Neural cell (in vitro differentiated cells): ENCODE measurements around the gene MCFD2. TPM values are rescaled to one million over a fixed set of nuclear protein-coding genes. Genes with fewer than 3 reads are reported as not detected.

Experiments
- H2AFZ ChIP-seq: fragments of 200-600, 300-800 bp; sonication (generic), shearing (Covaris generic); 2 replicates; pipeline ENCODE4 v1.6.0; 2014; ENCODE audit warnings: low read depth, mild to moderate bottlenecking, antibody characterized with exemption, low read length, moderate library complexity
- H3F3A ChIP-seq: fragments of 200-600 bp; shearing (Covaris generic); 2 replicates; pipeline ENCODE4 v1.6.1; 2016; ENCODE audit warnings: mild to moderate bottlenecking, moderate library complexity, mixed read lengths, antibody characterized with exemption, low read length; ENCODE audit not compliant: insufficient read depth, poor library complexity, severe bottlenecking
- H3K27ac ChIP-seq: fragments of 200-600, 300-800 bp; sonication (generic), shearing (Covaris generic); 2 replicates; pipeline ENCODE4 v1.5.1; 2014; ENCODE audit warnings: mild to moderate bottlenecking, low read length, moderate library complexity
- H3K27me3 ChIP-seq: fragments of 300-800, 200-600 bp; sonication (generic), shearing (Covaris generic); 2 replicates; pipeline ENCODE4 v1.6.0; 2014; ENCODE audit warnings: mild to moderate bottlenecking, low read depth, low read length, moderate library complexity; ENCODE audit not compliant: insufficient read depth
- H3K36me3 ChIP-seq: fragments of 300-800, 200-600 bp; sonication (generic), shearing (Covaris generic); 2 replicates; pipeline ENCODE4 v1.5.1; 2014; ENCODE audit warnings: mild to moderate bottlenecking, antibody characterized with exemption, low read length, moderate library complexity; ENCODE audit not compliant: insufficient read depth
- H3K4me2 ChIP-seq: fragments of 300-800, 200-600 bp; sonication (generic), shearing (Covaris generic); 2 replicates; pipeline ENCODE4 v1.6.0; 2014; ENCODE audit warnings: mild to moderate bottlenecking, low read length
- H3K4me3 ChIP-seq: fragments of 300-800, 200-600 bp; sonication (generic), shearing (Covaris generic); 2 replicates; pipeline ENCODE4 v1.5.1; 2014; ENCODE audit warnings: mild to moderate bottlenecking, low read length, moderate library complexity
- H3K79me2 ChIP-seq: fragments of 200-600 bp; shearing (Covaris generic); replicated peaks from 2 replicates; pipeline ENCODE4 v1.6.0; 2014; ENCODE audit warnings: mild to moderate bottlenecking, low read length, moderate library complexity; ENCODE audit not compliant: insufficient read depth
- H3K9ac ChIP-seq: fragments of 300-800, 200-600 bp; sonication (generic), shearing (Covaris generic); 2 replicates; pipeline ENCODE4 v1.6.1; 2016; ENCODE audit warnings: mild to moderate bottlenecking, low read length, mixed read lengths
- H3K9me2 ChIP-seq: fragments of 200-600 bp; shearing (Covaris generic); 2 replicates; pipeline ENCODE4 v1.6.1; 2016; ENCODE audit warnings: mild to moderate bottlenecking, low read length, mixed read lengths; ENCODE audit not compliant: insufficient read depth
- H3K9me3 ChIP-seq: fragments of 200-600, 300-800 bp; sonication (generic), shearing (Covaris generic); 2 replicates; pipeline ENCODE4 v1.6.1; 2016; ENCODE audit warnings: mild to moderate bottlenecking, mixed run types, low read length, moderate library complexity, mixed read lengths
- H4K20me1 ChIP-seq: fragments of 200-600 bp; shearing (Covaris generic); 2 replicates; pipeline ENCODE4 v1.6.1; 2016; ENCODE audit warnings: mild to moderate bottlenecking, mixed run types; ENCODE audit not compliant: insufficient read depth
- EP300 ChIP-seq: fragments of 450-650 bp; conservative IDR thresholded peaks from 2 replicates; pipeline ENCODE4 v1.6.1; 2014; ENCODE audit warnings: antibody characterized with exemption, mild to moderate bottlenecking, moderate library complexity; ENCODE audit not compliant: poor library complexity, severe bottlenecking
- EZH2 ChIP-seq: fragments of 200-600, 300-800 bp; shearing (Covaris generic), sonication (generic); IDR thresholded peaks from 2 replicates; pipeline ENCODE4 v1.6.1; 2014; ENCODE audit warnings: antibody characterized with exemption, low read length, borderline replicate concordance, mild to moderate bottlenecking; ENCODE audit not compliant: insufficient read depth, poor library complexity, severe bottlenecking
- MXI1 ChIP-seq: fragments of 450-650 bp; conservative IDR thresholded peaks from 2 replicates; pipeline ENCODE4 v1.6.1; 2014; ENCODE audit warnings: antibody characterized with exemption, mild to moderate bottlenecking; ENCODE audit not compliant: poor library complexity, severe bottlenecking
- POLR2AphosphoS5 ChIP-seq: IDR thresholded peaks from 2 replicates; pipeline ENCODE4 v1.6.1; 2012
- RAD21 ChIP-seq: fragments of 450-650 bp; conservative IDR thresholded peaks from 2 replicates; pipeline ENCODE4 v1.6.1; 2014; ENCODE audit warnings: antibody characterized with exemption, mild to moderate bottlenecking, moderate library complexity
- SMC3 ChIP-seq: fragments of 450-650 bp; conservative IDR thresholded peaks from 2 replicates; pipeline ENCODE4 v1.6.1; 2014; ENCODE audit warnings: antibody characterized with exemption, mild to moderate bottlenecking, moderate library complexity; ENCODE audit not compliant: poor library complexity
- TAF1 ChIP-seq: IDR thresholded peaks from 2 replicates; pipeline ENCODE4 v1.6.1; 2012; ENCODE audit warnings: low read depth
- polyA minus RNA-seq: library from RNA; depleted of rRNA, polyadenylated mRNA; stranded (reverse); fragments of >200 nt; gene quantifications from 2 replicates; pipeline ENCODE4 v1.2.3, GENCODE V29; 2014
- polyA plus RNA-seq: library from polyadenylated mRNA; depleted of rRNA; stranded (reverse); fragments of >200 nt; gene quantifications from 2 replicates; pipeline ENCODE4 v1.2.3, GENCODE V29; 2014
- TF ChIP-seq, protein P1 (sequence below): IDR thresholded peaks from 2 replicates; pipeline ENCODE4 v1.6.1; 2012; ENCODE audit warnings: borderline replicate concordance
- TF ChIP-seq, protein P2 (sequence below): fragments of 450-650 bp; IDR thresholded peaks from 2 replicates; pipeline ENCODE4 v1.5.1; 2014; ENCODE audit warnings: antibody characterized with exemption, mild to moderate bottlenecking, moderate library complexity; ENCODE audit not compliant: poor library complexity, severe bottlenecking

The MCFD2 gene
- 78.8 and 84.0 TPM in 2 replicates for polyA plus RNA-seq
- 77.2 and 86.6 TPM in 2 replicates for polyA minus RNA-seq

DNA sequence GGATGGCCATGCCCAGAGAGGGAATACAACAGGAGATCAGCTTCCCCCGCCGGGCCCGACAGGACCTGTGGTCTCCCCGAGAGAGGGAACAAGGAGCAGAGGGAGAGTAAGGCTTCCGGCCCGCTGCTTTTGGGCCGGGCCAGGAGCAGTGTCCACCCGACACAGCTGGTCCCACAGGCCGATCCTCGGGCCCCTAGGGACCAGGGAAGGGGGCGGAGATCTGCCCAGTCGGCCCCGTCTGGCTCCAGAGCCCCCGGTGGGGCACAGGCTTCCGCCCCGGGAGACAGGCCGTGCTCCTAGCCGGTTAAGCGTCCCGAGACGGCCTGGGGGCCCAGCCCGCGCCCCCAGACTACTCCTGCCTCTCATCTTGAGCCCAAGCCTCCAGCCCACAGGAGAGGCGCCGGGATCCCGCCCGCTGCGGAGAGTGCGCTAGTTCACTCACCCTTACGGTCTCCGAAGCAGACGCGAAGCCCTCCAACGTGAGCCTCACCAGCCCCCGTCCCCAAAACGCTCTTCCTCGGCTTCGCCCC, at the start of gene MCFD2:
Gene MCFD2 (minus strand): TSS at position 526 of the 530 bp plus-strand sequence. CDS start 6,635 bp downstream, outside the sequence.
- TF ChIP-seq, protein P1, sequence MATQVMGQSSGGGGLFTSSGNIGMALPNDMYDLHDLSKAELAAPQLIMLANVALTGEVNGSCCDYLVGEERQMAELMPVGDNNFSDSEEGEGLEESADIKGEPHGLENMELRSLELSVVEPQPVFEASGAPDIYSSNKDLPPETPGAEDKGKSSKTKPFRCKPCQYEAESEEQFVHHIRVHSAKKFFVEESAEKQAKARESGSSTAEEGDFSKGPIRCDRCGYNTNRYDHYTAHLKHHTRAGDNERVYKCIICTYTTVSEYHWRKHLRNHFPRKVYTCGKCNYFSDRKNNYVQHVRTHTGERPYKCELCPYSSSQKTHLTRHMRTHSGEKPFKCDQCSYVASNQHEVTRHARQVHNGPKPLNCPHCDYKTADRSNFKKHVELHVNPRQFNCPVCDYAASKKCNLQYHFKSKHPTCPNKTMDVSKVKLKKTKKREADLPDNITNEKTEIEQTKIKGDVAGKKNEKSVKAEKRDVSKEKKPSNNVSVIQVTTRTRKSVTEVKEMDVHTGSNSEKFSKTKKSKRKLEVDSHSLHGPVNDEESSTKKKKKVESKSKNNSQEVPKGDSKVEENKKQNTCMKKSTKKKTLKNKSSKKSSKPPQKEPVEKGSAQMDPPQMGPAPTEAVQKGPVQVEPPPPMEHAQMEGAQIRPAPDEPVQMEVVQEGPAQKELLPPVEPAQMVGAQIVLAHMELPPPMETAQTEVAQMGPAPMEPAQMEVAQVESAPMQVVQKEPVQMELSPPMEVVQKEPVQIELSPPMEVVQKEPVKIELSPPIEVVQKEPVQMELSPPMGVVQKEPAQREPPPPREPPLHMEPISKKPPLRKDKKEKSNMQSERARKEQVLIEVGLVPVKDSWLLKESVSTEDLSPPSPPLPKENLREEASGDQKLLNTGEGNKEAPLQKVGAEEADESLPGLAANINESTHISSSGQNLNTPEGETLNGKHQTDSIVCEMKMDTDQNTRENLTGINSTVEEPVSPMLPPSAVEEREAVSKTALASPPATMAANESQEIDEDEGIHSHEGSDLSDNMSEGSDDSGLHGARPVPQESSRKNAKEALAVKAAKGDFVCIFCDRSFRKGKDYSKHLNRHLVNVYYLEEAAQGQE: peak; percentile 9
- no peak for TF ChIP-seq RAD21
- no peak for TF ChIP-seq POLR2AphosphoS5
- H4K20me1 ChIP-seq: no peaks in the 10 kb centered on the region
- peak within 1 kb of the TSS; percentile 94 for H3K9ac ChIP-seq
- no peaks in the 10 kb centered on the region for H3K9me3 ChIP-seq
- H3F3A ChIP-seq: no peaks in the 10 kb centered on the region
- H2AFZ ChIP-seq: peak within 1 kb of the TSS; percentile 77
- H3K36me3 ChIP-seq: no peaks in the 10 kb centered on the region
- H3K9me2 ChIP-seq: no peaks in the 10 kb centered on the region
- no peaks in the 10 kb centered on the region for H3K27me3 ChIP-seq
- H3K4me2 ChIP-seq: peak within 1 kb of the TSS; percentile 99
- peak within 1 kb of the TSS; percentile 100 for H3K4me3 ChIP-seq
- peak within 1 kb of the TSS; percentile 81 for H3K27ac ChIP-seq
- peaks cover 31% of the 10 kb centered on the region for H3K79me2 ChIP-seq

DNA sequence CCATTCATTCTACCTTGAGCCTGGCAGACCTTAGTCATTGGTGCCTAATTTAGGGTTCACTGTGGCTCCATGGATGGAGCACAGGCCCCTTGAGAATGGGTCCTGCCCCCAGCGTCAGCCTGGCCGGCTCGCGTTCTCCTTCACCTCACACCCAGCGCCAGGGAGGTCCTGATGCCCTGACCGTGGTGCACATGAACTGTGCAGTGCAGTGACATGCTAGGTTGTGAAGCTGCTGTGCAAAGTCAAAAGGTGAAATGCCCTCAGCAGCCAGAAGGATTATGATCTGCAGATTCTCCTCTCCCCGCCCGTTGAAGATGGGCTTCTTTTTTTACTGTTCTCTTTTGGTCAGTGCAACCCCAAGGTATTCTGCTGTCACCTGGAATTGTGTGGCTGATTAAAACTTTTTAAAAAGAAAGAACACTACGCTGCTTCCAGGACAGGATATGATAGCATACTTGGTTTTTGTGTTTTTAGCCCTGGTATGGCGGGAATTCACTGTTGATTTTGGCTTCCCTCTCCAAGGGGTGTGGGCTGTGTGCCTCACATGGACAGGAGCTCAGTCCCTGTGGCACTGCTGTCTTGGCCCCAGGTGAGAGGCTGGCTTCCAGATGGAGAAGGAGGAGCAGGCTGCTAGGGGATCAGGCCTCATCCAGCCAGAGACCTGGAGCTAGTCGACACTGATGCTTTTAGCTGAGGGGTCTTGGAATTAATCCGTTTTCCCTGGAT, 49.4 kb upstream of the MCFD2 start:
- Histone ChIP-seq H3K79me2 (no peaks in the 10 kb centered on the region), H3K9me3 (no peaks in the 10 kb centered on the region)
- TF ChIP-seq POLR2AphosphoS5 (no peak), RAD21 (no peak), TAF1 (no peak), SMC3 (no peak), EP300 (no peak), MXI1 (no peak), EZH2 (no peak)
- TF ChIP-seq, protein P2, sequence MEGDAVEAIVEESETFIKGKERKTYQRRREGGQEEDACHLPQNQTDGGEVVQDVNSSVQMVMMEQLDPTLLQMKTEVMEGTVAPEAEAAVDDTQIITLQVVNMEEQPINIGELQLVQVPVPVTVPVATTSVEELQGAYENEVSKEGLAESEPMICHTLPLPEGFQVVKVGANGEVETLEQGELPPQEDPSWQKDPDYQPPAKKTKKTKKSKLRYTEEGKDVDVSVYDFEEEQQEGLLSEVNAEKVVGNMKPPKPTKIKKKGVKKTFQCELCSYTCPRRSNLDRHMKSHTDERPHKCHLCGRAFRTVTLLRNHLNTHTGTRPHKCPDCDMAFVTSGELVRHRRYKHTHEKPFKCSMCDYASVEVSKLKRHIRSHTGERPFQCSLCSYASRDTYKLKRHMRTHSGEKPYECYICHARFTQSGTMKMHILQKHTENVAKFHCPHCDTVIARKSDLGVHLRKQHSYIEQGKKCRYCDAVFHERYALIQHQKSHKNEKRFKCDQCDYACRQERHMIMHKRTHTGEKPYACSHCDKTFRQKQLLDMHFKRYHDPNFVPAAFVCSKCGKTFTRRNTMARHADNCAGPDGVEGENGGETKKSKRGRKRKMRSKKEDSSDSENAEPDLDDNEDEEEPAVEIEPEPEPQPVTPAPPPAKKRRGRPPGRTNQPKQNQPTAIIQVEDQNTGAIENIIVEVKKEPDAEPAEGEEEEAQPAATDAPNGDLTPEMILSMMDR: no peak
- TF ChIP-seq, protein P1: no peak

More for the DNA sequence above, 49.4 kb upstream of the MCFD2 start:
- no peaks in the 10 kb centered on the region for H3K27me3 ChIP-seq
- H3K36me3 ChIP-seq: no peaks in the 10 kb centered on the region
- H3F3A ChIP-seq: no peaks in the 10 kb centered on the region
- no peaks in the 10 kb centered on the region for H3K9me2 ChIP-seq
- no peak overlapping the region for H3K27ac ChIP-seq
- H2AFZ ChIP-seq: no peak overlapping the region
- no peak overlapping the region for H3K4me3 ChIP-seq
- H3K4me2 ChIP-seq: no peak overlapping the region
- H3K9ac ChIP-seq: no peak overlapping the region
- H4K20me1 ChIP-seq: no peaks in the 10 kb centered on the region
